ENCODE data around the gene PRLH.
"Not testable (repeated sequence)": the region's sequence is repeated elsewhere in the genome, so short reads cannot be mapped to it uniquely, and the experiment has no call there.

The PRLH gene

DNA sequence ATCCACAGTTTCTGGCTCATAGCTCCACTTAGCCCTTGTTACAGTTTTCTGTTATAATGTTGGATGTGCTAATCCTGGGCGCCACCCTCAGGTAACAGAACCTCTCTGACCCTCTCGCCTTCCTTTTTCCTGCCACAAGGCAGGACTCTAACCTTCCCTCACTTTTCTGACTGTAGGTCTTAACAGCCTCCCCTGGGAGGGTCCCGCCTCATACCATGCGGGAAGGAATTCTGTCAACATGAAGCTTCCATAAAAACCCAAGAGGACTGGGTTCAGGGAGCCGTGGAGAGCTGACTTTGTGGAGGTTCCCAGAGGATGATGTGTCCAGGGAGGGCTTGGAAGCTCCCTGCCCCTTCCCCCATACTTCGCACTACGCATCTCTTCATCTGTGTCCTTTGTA is 36.0 kb downstream of the PRLH start:
- no peak for DNase-seq

DNA sequence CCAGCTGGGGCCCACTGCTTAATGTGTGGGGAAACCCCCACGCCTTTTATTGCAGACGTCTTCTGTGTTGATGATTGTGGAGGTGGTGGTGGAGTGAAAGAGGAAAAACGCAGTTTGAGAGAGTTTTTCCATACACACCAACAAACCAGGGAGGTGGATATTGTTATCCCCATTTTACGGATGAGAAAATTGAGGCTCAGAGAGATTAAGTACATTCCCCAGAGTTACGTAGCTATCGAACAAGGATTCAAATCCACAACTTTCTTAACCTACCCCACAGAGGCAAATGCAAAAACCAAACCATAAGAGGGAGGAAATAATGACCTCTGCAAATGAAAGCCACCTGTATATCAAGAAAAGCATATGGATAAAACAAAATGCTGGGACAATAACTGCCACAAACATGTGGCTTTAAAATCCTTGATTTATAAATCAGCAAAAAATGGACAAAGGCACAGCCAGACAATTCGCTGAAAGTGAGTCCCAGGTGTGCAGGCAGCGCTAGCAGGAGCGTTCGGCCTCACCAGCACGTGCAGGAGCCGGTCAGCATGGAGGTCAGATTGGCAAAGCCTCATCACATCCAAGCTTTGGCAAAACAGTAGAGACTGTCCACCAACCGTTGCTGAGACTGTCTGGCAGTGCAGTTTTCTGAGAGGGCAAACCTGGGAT is 36.8 kb downstream of the PRLH start:
- no peak for DNase-seq

DNA sequence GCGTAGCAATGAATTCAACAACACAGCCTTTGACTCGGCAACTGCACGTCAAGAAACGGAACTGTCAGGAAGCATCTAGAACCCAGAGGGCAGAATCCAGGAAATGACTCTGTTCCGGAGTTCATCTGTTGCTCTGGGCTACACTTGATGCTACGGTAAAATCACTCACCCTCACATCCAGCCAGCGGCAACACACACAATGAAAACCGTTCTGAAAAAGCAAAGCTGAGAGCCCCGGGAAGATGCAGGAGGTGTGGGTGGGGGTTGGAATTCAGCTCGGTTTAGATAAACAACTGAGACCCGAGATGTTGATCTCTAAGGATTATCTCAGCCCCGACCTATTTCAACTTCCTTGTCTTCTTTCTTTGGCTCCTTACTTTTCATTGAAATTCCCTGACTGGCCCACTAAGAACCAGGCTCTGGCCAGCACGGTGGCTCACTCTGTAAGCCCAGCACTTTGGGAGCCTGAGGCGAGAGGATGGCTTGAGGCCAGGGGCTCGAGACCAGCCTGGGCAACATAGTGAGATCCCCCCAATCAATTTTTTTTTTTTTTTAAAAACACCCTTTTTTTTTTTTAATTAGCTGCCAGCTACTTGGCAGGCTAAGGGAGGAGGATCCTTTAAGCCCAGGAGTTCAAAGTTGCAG is 37.5 kb downstream of the PRLH start:
- peak; percentile 75 for DNase-seq

DNA sequence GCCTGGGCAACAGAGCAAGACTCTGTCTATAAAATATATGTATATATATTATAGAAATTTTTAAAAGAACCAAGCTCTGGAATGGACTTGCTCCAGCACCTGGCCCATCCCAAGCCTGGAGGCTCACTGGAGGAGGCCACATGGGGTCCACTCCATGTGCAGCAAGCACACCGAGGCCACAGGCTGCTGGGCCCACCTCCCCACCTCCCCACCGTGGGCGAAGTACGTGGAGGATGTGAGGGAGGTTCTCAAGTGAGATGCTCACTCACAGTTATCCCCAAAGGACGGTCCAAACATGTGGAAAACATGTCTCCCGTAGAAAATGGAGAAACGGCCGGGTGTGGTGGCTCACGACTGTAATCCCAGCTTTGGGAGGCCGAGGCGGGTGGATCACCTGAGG is 38.0 kb downstream of the PRLH start:
- no peak for DNase-seq

DNA sequence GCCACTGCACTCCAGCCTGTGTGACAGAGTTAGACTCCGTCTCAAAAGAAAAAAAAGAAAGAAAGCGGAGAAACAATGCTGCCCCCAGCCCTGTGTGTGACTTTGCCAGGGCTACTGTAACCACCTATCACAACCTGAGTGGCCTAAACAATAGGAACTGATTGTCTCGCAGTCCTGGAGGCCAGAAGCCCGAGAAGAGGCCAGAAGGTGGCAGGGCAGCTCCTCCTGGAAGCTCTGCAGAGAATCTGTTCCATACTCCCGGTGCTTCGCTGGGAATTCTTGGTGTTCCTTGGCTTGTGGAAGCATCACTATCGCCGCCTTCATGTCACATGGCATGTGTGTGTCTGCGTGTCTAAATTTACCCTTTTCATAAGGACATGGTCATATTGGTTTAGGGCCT is 38.6 kb downstream of the PRLH start:
- no peak for DNase-seq

DNA sequence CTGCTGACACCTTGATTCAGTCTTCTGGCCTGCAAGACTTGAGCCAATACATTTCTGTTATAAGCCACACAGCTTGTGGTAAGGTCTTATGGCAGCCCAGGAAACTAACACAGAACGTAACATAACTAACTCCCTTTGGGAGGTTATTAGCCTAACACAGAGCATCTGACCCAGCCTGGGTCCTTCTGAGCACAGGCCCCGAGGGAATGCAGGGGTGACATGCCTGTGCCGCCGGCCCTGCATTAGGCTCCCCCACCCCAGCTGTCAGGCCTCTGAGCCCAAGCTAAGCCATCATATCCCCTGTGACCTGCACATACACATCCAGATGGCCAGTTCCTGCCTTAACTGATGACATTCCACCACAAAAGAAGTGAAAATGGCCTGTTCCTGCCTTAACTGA is 40.1 kb downstream of the PRLH start:
- DNase-seq = not testable (repeated sequence)

DNA sequence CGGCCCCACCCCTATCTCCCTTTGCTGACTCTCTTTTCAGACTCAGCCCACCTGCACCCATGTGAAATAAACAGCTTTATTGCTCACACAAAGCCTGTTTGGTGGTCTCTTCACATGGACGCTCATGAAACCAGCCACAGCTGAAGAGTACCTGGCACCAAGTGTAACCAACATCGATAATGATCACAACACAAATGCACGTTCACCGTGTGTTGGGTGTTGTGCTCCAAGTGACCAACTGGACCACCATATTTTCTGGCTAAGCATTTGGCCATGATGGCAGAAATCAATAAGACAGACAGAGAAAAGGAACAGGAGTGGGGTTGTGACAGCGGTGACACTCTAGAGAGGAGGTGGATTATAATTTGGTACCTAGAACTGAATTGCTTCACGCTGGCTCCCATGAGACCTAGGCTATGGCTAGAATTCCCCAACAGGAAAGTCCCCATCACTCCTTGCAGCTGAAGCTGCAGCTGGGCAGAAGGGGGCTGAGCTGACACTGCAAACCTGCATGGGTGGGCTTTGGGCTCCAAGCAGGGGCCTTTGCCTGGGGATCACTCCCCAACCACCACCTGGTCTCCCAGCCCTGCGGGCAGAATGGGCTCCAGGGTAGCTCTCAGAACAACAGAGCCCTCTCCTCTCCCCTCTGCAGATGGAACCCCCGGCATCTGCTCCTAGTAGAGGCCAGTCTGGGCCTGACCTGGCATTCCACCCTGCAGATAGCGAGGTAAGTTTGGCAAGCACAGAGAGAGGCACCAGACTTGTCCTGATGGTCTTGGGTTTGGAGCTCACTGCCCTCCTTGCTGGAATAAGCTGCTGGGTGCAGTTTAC is 46.4 kb downstream of the PRLH start:
- no peak for DNase-seq

DNA sequence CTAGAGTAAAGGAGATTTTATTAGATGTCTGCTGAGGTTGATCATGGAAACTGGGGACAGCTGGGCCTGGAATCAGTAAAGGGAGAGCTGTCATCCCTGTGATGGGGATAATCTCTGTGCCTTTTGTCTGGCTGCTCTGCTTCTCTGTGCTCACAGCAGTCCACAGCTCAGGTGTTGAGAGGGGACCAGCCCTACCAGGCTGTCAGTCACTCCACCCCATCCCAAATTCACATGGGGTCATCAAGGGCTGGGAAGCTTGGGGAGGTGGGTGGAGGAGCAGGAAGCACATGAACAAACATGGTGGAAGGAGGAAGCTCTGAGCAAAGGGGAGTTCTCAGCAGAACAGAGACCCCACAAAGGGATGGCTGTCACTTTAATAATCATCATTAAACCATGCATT is 47.3 kb downstream of the PRLH start:
- DNase-seq = no peak

DNA sequence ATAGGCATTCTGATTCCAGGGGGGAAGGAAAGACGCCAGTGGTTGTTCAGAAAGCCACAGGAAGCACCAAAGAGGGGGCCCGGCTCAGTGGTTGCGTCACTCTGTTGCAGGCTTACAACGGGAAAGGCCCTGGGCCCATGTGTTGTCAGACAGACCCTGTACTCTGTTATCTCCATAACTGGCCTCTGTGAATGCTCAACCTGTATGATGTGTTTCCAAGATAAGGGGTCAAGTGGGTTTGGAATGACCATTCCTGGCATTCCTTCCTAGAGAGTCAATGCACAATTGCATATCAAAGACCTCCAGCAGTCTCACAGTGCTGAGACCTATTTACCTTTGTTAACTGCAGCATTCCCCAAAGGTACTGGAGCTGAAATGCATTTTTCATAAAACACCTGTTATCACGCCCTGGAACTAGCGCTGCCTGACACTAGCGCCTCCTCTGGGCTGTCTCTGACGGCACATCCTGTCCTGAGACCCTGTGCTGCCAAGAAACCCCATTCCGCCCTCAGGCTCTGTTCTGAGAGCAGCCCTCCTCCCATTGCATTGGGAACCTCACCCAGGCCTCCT is 47.9 kb downstream of the PRLH start:
- DNase-seq = peak; percentile 25

DNA sequence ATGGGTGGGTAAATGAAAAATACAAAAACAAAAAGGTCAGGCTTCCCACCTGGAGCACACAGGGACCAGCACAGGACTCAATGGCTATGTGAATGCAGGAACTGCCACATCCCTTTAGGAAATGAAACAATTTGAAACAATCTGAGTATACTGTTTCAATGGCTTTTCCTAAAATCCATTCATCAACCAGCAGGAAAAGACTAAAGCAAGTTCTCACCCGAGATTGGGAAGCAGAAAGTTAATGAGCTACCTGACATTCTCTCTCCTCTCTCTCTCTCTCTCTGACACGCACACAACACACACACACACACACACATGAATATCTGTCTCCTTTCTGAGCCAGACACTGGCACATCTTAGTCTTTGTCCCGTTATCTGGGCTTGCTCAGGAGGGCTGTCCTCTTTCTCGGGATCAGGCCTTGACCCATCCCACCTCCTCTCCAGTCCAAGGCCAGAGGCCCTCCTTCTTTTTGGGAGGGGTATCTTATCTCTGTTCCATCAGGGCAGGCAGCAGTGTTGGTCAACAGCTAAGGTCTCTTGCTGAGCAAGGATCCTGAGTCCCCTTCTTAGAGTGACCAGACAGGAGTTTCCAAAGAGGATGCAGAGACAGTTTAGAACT is 49.4 kb downstream of the PRLH start:
- no peak for DNase-seq

DNA sequence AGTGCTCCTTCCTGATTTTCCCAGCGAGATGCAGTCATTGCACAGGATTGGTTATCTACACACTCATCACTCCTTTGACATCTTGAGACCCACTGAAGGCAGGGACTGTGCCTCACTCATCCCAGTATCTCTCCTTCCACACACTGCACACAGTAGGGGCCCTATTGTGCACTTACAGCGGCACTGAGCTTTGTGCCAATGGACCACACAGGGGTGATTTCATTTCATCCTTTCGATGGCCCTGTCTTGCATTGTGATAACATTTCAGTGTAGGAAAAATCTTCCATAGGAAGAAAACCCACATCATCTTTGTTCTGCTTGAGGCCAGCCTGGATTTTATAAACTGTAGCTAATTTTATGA is 50.0 kb downstream of the PRLH start:
- DNase-seq = no peak
